HG02970 (cell line): ENCODE data around the gene S100A14.

Source experiments
- ATAC-seq: cut with Tn5 transposase; IDR thresholded peaks from one replicate; pipeline ENCODE4 v1.9.1; 2021; ENCODE audit warnings: mild to moderate bottlenecking, moderate library complexity, moderate number of reproducible peaks; ENCODE audit not compliant: unreplicated experiment, low FRiP score

The S100A14 gene

GRCh38 chr1:153619171-153619570 lies 3.0 kb upstream of the S100A14 start:
- ATAC-seq, result no peak

- ATAC-seq, result no peak
Measured at GRCh38 chr1:153617663-153618062, 1.5 kb upstream of the S100A14 start.

GRCh38 chr1:153616917-153617311 lies 789 bp upstream of the S100A14 start:
- no peak for ATAC-seq

- ATAC-seq, result no peak
Measured at GRCh38 chr1:153615406-153615805, 719 bp downstream of the S100A14 start.

- no peak for ATAC-seq
Measured at GRCh38 chr1:153614906-153615305, 1.2 kb downstream of the S100A14 start.

- ATAC-seq, result no peak
Measured at GRCh38 chr1:153614189-153614900, 1.8 kb downstream of the S100A14 start.

- no peak for ATAC-seq
Measured at GRCh38 chr1:153613406-153613805, 2.7 kb downstream of the S100A14 start.

- no peak for ATAC-seq
Measured at GRCh38 chr1:153612755-153613331, 3.3 kb downstream of the S100A14 start, which contains the start of gene S100A16. Gene S100A16 (minus strand): TSS chr1:153613137. CDS start chr1:153608151, 4,986 bp downstream.

GRCh38 chr1:153612111-153612754 lies 3.9 kb downstream of the S100A14 start:
- no peak for ATAC-seq

GRCh38 chr1:153611356-153611755 lies 4.8 kb downstream of the S100A14 start:
- ATAC-seq, result no peak

GRCh38 chr1:153610811-153611301 lies 5.3 kb downstream of the S100A14 start:
- ATAC-seq, result no peak

GRCh38 chr1:153610334-153610733 lies 5.8 kb downstream of the S100A14 start:
- ATAC-seq, result no peak

- no peak for ATAC-seq
Measured at GRCh38 chr1:153609585-153609907, 6.6 kb downstream of the S100A14 start.

GRCh38 chr1:153608742-153609584 lies 7.2 kb downstream of the S100A14 start:
- ATAC-seq, result no peak

GRCh38 chr1:153608089-153608682 lies 7.9 kb downstream of the S100A14 start:
- ATAC-seq, result no peak

GRCh38 chr1:153607381-153607780 lies 8.7 kb downstream of the S100A14 start:
- no peak for ATAC-seq

- ATAC-seq, result no peak
Measured at GRCh38 chr1:153606194-153606593, 9.9 kb downstream of the S100A14 start.

GRCh38 chr1:153602749-153603148 lies 13.4 kb downstream of the S100A14 start:
- ATAC-seq, result no peak

GRCh38 chr1:153599847-153600246 lies 16.3 kb downstream of the S100A14 start:
- ATAC-seq, result no peak
